ENCODE measurements around the gene HSPA5. TPM values are rescaled to one million over a fixed set of nuclear protein-coding genes. Genes with fewer than 3 reads are reported as not detected.

HSPA5 gene
- total and polyA plus RNA-seq, 7 donors: 53.2 to 179 (median 89.7) TPM

DNA sequence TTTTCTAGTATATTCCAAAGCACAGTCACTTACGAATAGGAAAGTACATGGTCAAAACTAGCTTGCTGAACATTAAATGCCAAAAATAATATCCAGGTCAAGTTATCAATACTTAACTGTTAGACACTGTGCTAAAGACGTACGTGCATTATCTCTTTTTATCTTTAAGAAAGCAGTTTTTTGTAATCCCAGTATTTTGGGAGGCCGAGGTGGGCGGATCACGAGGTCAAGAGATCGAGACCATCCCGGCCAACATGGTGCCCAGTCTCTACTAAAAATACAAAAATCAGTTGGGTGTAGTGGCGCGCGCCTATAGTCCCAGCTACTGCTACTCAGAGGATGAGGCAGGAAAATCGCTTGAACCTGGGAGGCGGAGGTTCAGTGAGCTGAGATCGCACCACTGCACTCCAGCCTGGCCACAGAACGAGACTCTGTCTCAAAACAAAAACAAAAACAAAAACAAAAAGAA, 2.7 kb upstream of the HSPA5 start:
- Histone ChIP-seq H3K9me3 (no peaks in the 10 kb centered on the region), H3K4me3 (no peak overlapping the region), H3K27ac (no peak overlapping the region), H3K27me3 (ENCODE audit: insufficient read depth in 3 of 3, low read length in 2 of 3) (no peaks in the 10 kb centered on the region), H3K36me3 (ENCODE audit: insufficient read depth in 1 of 2, low read depth in 1 of 2) (peaks cover 0 to 14% of the 10 kb centered on the region in 2 donors), H3K4me1 (peaks cover 19% of the 10 kb centered on the region)
- TF ChIP-seq CTCF (IDR thresholded peaks at IDR 0.05): no peak
- WGBS, 3 donors: 92 to 95% (median 93%) methylated on average over 15 of the region's 15 CpGs
- intact Hi-C loops (cut with DNase I): loop anchor here in 1 of 2 donors (2.0 to 5.0 kb wide), 3 partner anchors 15 to 307 kb away; partner anchors contain the start of gene RABEPK
- ATAC-seq: no peak
- no peak for DNase-seq

DNA sequence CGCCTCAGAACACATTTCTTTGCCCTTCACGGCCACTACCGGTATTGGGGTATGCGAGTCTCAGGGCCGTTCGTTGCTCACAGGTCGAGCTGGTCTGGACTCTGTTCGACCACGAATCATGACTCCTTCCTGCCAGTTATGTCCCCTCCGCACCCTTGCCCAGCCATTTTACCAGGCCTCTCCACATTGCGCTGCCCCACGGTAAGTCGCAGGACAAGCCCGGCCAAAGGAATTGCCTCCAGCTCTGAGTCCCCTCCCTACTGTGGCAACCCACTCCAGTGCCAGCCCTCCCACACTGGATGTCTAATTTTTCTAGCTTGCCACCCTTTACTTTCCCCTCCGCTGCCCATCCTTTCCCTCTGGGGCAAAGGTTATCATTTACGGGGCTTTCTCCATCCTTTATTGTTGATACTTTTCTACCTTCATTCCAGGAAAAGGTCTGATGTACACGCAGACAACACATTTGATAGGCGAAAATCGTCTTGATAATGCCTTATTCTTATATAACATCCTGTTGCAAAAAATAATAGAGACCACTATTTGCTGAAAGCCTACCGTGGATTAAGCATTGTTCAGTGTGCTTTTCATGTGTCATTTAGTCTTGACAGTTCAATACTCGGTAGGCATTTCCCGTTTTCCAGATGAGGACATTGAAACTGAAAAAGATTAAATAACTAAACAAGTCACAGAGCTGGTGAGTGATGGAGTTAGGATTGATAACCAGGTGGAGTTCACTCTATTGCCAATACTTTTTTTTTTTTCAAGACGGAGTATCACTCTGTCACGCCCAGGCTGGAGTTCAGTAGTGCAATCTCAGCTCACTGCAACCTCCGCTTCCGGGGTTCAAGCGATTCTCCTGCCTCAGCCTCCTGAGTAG, 958 bp upstream of the HSPA5 start:
- peaks cover 2 to 32% of the 10 kb centered on the region in 2 donors for H3K36me3 ChIP-seq (ENCODE audit: insufficient read depth in 1 of 2, low read depth in 1 of 2)
- H3K27ac ChIP-seq: peak overlapping the region; percentile 99
- DNase-seq (peak; percentile 40 to 65), ATAC-seq (peak in 3 of 4 donors; percentile 11 to 39 (median 11))
- peaks cover 36% of the 10 kb centered on the region for H3K4me1 ChIP-seq
- no peaks in the 10 kb centered on the region for H3K27me3 ChIP-seq (ENCODE audit: insufficient read depth in 3 of 3, low read length in 2 of 3)
- TF ChIP-seq CTCF (IDR thresholded peaks at IDR 0.05): no peak
- H3K9me3 ChIP-seq: no peaks in the 10 kb centered on the region
- intact Hi-C loops (cut with DNase I): loop anchor here in 1 of 2 donors (2.0 to 5.0 kb wide), 3 partner anchors 17 to 305 kb away; partner anchors contain the start of gene RABEPK
- 23 to 26% (median 25%) methylated on average over 27 of the region's 27 CpGs for WGBS, 3 donors
- peak overlapping the region; percentile 95 for H3K4me3 ChIP-seq

DNA sequence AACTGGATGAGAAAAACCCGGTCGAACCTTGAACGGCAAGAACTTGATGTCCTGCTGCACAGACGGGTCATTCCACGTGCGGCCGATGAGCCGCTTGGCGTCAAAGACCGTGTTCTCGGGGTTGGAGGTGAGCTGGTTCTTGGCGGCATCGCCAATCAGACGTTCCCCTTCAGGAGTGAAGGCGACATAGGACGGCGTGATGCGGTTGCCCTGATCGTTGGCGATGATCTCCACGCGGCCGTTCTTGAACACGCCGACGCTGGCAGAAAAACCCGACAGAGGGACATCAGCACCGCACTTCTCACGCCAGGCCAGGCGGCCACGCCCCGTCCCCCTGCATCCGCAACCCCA, 519 bp downstream of the HSPA5 start:
- WGBS, 3 donors: 0 to 1% (median 1%) methylated on average over 28 to 33 of the region's 33 CpGs
- ATAC-seq (peak; percentile 35 to 57 (median 39)), DNase-seq (peak; percentile 61 to 81)

More for the DNA sequence above, 519 bp downstream of the HSPA5 start:
- Histone ChIP-seq H3K27me3 (ENCODE audit: insufficient read depth in 3 of 3, low read length in 2 of 3) (no peaks in the 10 kb centered on the region), H3K4me3 (peak overlapping the region; percentile 95), H3K36me3 (ENCODE audit: insufficient read depth in 1 of 2, low read depth in 1 of 2) (peaks cover 2 to 46% of the 10 kb centered on the region in 2 donors), H3K9me3 (no peaks in the 10 kb centered on the region), H3K4me1 (peaks cover 49% of the 10 kb centered on the region), H3K27ac (peak overlapping the region; percentile 99)
- intact Hi-C loops (cut with DNase I): loop anchor here in 1 of 2 donors (5.0 kb wide), 2 partner anchors 38 to 303 kb away; partner anchors contain the start of gene RABEPK
- no peak for TF ChIP-seq CTCF (IDR thresholded peaks at IDR 0.05)

All from psoas muscle (tissue), 8 donors.